GM12878 (cell line): ENCODE results near the gene TOR2A. TPM values are rescaled to one million over a fixed set of nuclear protein-coding genes. Genes with fewer than 3 reads are reported as not detected.

Experiments
- ATAC-seq: fragments of 200-7000 bp; cut with Tn5 transposase; 3 replicates; pipeline ENCODE4 v1.9.1; 2020; ENCODE audit warnings: mild to moderate bottlenecking, moderate library complexity
- BruUV-seq: library from RNA; stranded (reverse); fragments of 400-500 nt; replicated peaks from 2 replicates; lab custom pipeline; 2021; lab: Mats Ljungman, UMichigan
- CTCF ChIA-PET: fragments of 300-600 bp; sonication (Branson Sonifier 250); formaldehyde crosslinking; extraction: SDS; loops from one replicate; lab custom pipeline; 2021; ENCODE audit warnings: inconsistent platforms; lab: Yijun Ruan, JAX
- POLR2A ChIA-PET: fragments of 350-600 bp; formaldehyde crosslinking; extraction: SDS; loops from one replicate; lab custom pipeline; 2021; ENCODE audit warnings: inconsistent platforms; lab: Charles Lee
- RAD21 ChIA-PET: fragments of 300-600 bp; sonication (Branson Sonifier 250); formaldehyde crosslinking; loops from one replicate; lab custom pipeline; 2023; ENCODE audit warnings: antibody characterized with exemption; ENCODE audit not compliant: unreplicated experiment; lab: Charles Lee
- SMC1A ChIA-PET: fragments of 300-600 bp; sonication (Branson Sonifier 250); formaldehyde crosslinking; loops from one replicate; lab custom pipeline; 2023; ENCODE audit not compliant: unreplicated experiment, uncharacterized antibody; lab: Charles Lee
- DNase-seq: peaks from one replicate; pipeline ENCODE4 v3.0.0-alpha.2; 2011; ENCODE audit warnings: low read depth, low spot score
- FAIRE-seq: peaks from 3 replicates; lab custom pipeline; 2011; peaks lifted over from hg19 to GRCh38; lab: Jason Lieb, UNC
- H2AFZ ChIP-seq: 2 replicates; pipeline ENCODE4 v1.6.0; 2011; ENCODE audit warnings: low read depth, low read length, control low read depth; ENCODE audit not compliant: control insufficient read depth
- H3K27ac ChIP-seq: 2 replicates; pipeline ENCODE4 v1.5.1; 2011; ENCODE audit warnings: control low read depth; ENCODE audit not compliant: control insufficient read depth, insufficient read depth
- H3K27me3 ChIP-seq, 2 experiments: replicated peaks in 1 of 2; 2 replicates each; pipeline versions ENCODE4 v1.6.0 to v1.6.1; 2011; ENCODE audit warnings: low read length in 1 of 2; ENCODE audit not compliant: control insufficient read depth in 2 of 2, insufficient read depth in 2 of 2
- H3K36me3 ChIP-seq, 2 experiments: 2 replicates each; pipeline ENCODE4 v1.5.1; 2011; ENCODE audit warnings: low read length in 1 of 2; ENCODE audit not compliant: control insufficient read depth in 2 of 2, insufficient read depth in 2 of 2
- H3K4me1 ChIP-seq: 2 replicates; pipeline ENCODE4 v1.6.1; 2011; ENCODE audit warnings: mild to moderate bottlenecking, low read length, moderate library complexity, mixed read lengths; ENCODE audit not compliant: control insufficient read depth, insufficient read depth
- H3K4me2 ChIP-seq: 2 replicates; pipeline ENCODE4 v1.6.0; 2011; ENCODE audit warnings: control low read depth; ENCODE audit not compliant: control insufficient read depth, insufficient read depth
- H3K4me3 ChIP-seq: fragments of 200-600 bp; sonication (generic); 2 replicates; pipeline ENCODE4 v1.5.1; 2016
- H3K79me2 ChIP-seq: 2 replicates; pipeline ENCODE4 v1.6.0; 2011; ENCODE audit warnings: low read length; ENCODE audit not compliant: control insufficient read depth, insufficient read depth
- H3K9ac ChIP-seq: 2 replicates; pipeline ENCODE4 v1.8.0; 2011; ENCODE audit warnings: low read length, control low read depth, mixed read lengths; ENCODE audit not compliant: control insufficient read depth, insufficient read depth
- H3K9me3 ChIP-seq: replicated peaks from 3 replicates; pipeline ENCODE4 v1.5.1; 2011; ENCODE audit warnings: mild to moderate bottlenecking, low read length; ENCODE audit not compliant: control insufficient read depth, insufficient read depth
- H4K20me1 ChIP-seq: 2 replicates; pipeline ENCODE4 v1.6.0; 2011; ENCODE audit not compliant: control insufficient read depth, insufficient read depth
- BRCA1 ChIP-seq: IDR thresholded peaks from 2 replicates; pipeline ENCODE4 v1.6.1; 2011; ENCODE audit warnings: low read depth, low read length, improper control_type of control experiment
- CHD1 ChIP-seq: IDR thresholded peaks from 2 replicates; pipeline ENCODE4 v1.6.1; 2012; ENCODE audit warnings: low read depth, low read length, improper control_type of control experiment
- CHD4 ChIP-seq: fragments of 200-600 bp; sonication (generic); IDR thresholded peaks from 2 replicates; pipeline ENCODE4 v1.6.1; 2016; ENCODE audit warnings: mild to moderate bottlenecking
- EGR1 ChIP-seq, 2 experiments: IDR thresholded peaks; 1 replicate in 1 of 2; 2 replicates in 1 of 2; pipeline ENCODE4 v1.6.1; 2011 to 2012; ENCODE audit warnings: low read depth in 2 of 2, low read length in 2 of 2, borderline replicate concordance in 1 of 2, mild to moderate bottlenecking in 1 of 2, moderate library complexity in 1 of 2
- FOXM1 ChIP-seq: IDR thresholded peaks from 2 replicates; pipeline ENCODE4 v1.6.1; 2012; ENCODE audit warnings: low read depth, mild to moderate bottlenecking, inconsistent platforms, low read length, moderate library complexity
- HDAC6 ChIP-seq: fragments of 200-600 bp; sonication (generic); IDR thresholded peaks from one replicate; pipeline ENCODE4 v1.8.0; 2017; ENCODE audit warnings: antibody characterized with exemption; ENCODE audit not compliant: unreplicated experiment
- JUNB ChIP-seq: IDR thresholded peaks from 2 replicates; pipeline ENCODE4 v1.6.1; 2016; ENCODE audit warnings: antibody characterized with exemption, mild to moderate bottlenecking
- MYB ChIP-seq: fragments of 150-350 bp; IDR thresholded peaks from 2 replicates; pipeline ENCODE4 v1.6.1; 2014; ENCODE audit warnings: mild to moderate bottlenecking, low read depth, low read length, borderline replicate concordance
- NBN ChIP-seq: fragments of 450-650 bp; IDR thresholded peaks from 2 replicates; pipeline ENCODE4 v1.6.1; 2016
- NFIC ChIP-seq: IDR thresholded peaks from 2 replicates; pipeline ENCODE4 v1.6.1; 2012; ENCODE audit warnings: low read depth, mild to moderate bottlenecking, inconsistent platforms, low read length, moderate library complexity
- NR2F1 ChIP-seq: fragments of 450-650 bp; conservative IDR thresholded peaks from 2 replicates; pipeline ENCODE4 v1.6.1; 2017; ENCODE audit warnings: mild to moderate bottlenecking
- POU2F2 ChIP-seq: IDR thresholded peaks from 3 replicates; pipeline ENCODE4 v1.6.1; 2011; ENCODE audit warnings: low read depth, mild to moderate bottlenecking, low read length, borderline replicate concordance
- SMARCA5 ChIP-seq: fragments of 450-650 bp; IDR thresholded peaks from 2 replicates; pipeline ENCODE4 v1.6.1; 2017; ENCODE audit warnings: mild to moderate bottlenecking
- SMC3 ChIP-seq: IDR thresholded peaks from 2 replicates; pipeline ENCODE4 v1.6.1; 2011; ENCODE audit warnings: low read length, improper control_type of control experiment, borderline replicate concordance
- SUPT20H ChIP-seq: IDR thresholded peaks from 2 replicates; pipeline ENCODE4 v1.6.1; 2011; ENCODE audit warnings: low read depth, mild to moderate bottlenecking, low read length, moderate library complexity, borderline replicate concordance; ENCODE audit not compliant: control insufficient read depth
- TCF7 ChIP-seq: IDR thresholded peaks from 2 replicates; pipeline ENCODE4 v1.6.1; 2014; ENCODE audit warnings: antibody characterized with exemption, borderline replicate concordance
- ZNF24 ChIP-seq: fragments of 450-650 bp; IDR thresholded peaks from 2 replicates; pipeline ENCODE4 v1.6.1; 2017; ENCODE audit warnings: antibody characterized with exemption, mild to moderate bottlenecking
- WGBS: methylation state at CpG from one replicate; pipeline ENCODE4 v1.1.6; 2016; ENCODE audit warnings: low lambda C conversion rate; ENCODE audit not compliant: insufficient replicate concordance, insufficient coverage; ENCODE audit errors: missing lambda C conversion rate; 5-methylcytosine and 5-hydroxymethylcytosine counted together
- in situ Hi-C: fragments of 300-500 bp; cut with MboI; formaldehyde crosslinking; loops from 9 replicates; pipeline ENCODE4 v1.14.3; 2018; ENCODE audit warnings: mixed read lengths
- intact Hi-C: fragments of 100-400 bp; cut with micrococcal nuclease; formaldehyde crosslinking; loops from one replicate; pipeline ENCODE4 v1.14.2; 2022; ENCODE audit not compliant: unreplicated experiment
- polyA plus RNA-seq, 11 experiments: library from polyadenylated mRNA; depleted of rRNA in 4 of 11; unstranded in 6 of 11; stranded (reverse) in 5 of 11; fragments of >200 nt; fragmentation: Nextera tagmentation in 4 of 11; fragmentation: Illumina TruSeq in 1 of 11; extraction: Ambion mirVana in 4 of 11; extraction: Trizol in 1 of 11; gene quantifications; 1 replicate in 1 of 11; 2 replicates in 10 of 11; pipeline versions ENCODE4 v1.2.1 to v1.2.3, GENCODE V29; 2011 to 2016; ENCODE audit warnings: inconsistent platforms in 2 of 11, missing spikeins in 2 of 11, low read depth in 1 of 11
- total RNA-seq, 4 experiments: library from RNA; depleted of rRNA in 3 of 4; stranded (reverse); fragments of >200 nt in 3 of 4; fragmentation: Illumina TruSeq in 1 of 4; extraction: Trizol in 1 of 4; gene quantifications; 2 replicates each; pipeline versions ENCODE4 v1.2.1 to v1.2.3, GENCODE V29; 2013 to 2021
- TF ChIP-seq, protein P1 (sequence below): fragments of 450-650 bp; IDR thresholded peaks from 2 replicates; pipeline ENCODE4 v1.6.1; 2017; ENCODE audit warnings: low read depth, mild to moderate bottlenecking, moderate library complexity
- TF ChIP-seq, protein P2 (sequence below): IDR thresholded peaks from 2 replicates; pipeline ENCODE4 v1.6.1; 2011; ENCODE audit warnings: low read depth, mild to moderate bottlenecking, low read length, moderate library complexity, borderline replicate concordance; ENCODE audit errors: extremely low read depth
- TF ChIP-seq, protein P3 (sequence below): IDR thresholded peaks from 2 replicates; pipeline ENCODE4 v1.6.1; 2012; ENCODE audit warnings: low read length, inconsistent platforms

Gene TOR2A
- total and polyA plus RNA-seq, 10 of the 15 experiments (the other 5 are each of a cell fraction or from before 2014, with no cell fraction given) = 0.52 to 23.7 (median 8.5) TPM

GRCh38 chr9:127732444-127732843 lies 2.6 kb downstream of the TOR2A start (continued):
- TF ChIP-seq, protein P1, sequence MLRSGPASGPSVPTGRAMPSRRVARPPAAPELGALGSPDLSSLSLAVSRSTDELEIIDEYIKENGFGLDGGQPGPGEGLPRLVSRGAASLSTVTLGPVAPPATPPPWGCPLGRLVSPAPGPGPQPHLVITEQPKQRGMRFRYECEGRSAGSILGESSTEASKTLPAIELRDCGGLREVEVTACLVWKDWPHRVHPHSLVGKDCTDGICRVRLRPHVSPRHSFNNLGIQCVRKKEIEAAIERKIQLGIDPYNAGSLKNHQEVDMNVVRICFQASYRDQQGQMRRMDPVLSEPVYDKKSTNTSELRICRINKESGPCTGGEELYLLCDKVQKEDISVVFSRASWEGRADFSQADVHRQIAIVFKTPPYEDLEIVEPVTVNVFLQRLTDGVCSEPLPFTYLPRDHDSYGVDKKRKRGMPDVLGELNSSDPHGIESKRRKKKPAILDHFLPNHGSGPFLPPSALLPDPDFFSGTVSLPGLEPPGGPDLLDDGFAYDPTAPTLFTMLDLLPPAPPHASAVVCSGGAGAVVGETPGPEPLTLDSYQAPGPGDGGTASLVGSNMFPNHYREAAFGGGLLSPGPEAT = no peak
- TF ChIP-seq NR2F1 (no peak), BRCA1 (no peak), ZNF24 (no peak), POU2F2 (no peak), MYB (no peak), SUPT20H (no peak), CHD4 (no peak), JUNB (no peak), HDAC6 (no peak)
- TF ChIP-seq, all 136 proteins: peak for 0

DNA sequence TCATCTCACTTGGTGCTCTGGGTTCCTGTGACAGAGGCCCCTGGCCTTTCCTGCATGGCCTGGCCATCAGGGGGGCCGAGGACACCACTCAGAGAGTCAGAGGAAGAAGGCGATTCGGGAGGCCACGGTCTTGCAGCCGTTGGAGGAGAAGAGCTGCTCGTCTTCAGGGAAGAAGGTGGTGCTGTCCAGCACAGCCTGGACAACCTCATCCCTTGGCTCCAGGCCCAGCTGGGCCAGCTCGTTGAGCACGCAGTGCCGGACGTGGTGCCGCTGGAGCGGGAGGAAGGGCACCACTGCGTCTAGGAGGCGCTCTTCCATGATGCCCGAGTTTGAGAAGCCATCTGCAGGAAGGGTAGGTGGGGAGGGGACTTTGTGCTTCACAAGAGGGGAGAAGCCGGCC lies 3.2 kb downstream of the TOR2A start:
- Histone ChIP-seq H3K27me3 (no peaks in the 10 kb centered on the region), H4K20me1 (no peaks in the 10 kb centered on the region), H3K79me2 (no peaks in the 10 kb centered on the region), H3K27ac (no peak overlapping the region), H3K4me2 (no peak overlapping the region), H3K9ac (no peak overlapping the region), H3K4me3 (no peak overlapping the region), H3K4me1 (peaks cover 6% of the 10 kb centered on the region), H3K9me3 (no peaks in the 10 kb centered on the region), H2AFZ (no peak overlapping the region), H3K36me3 (no peaks in the 10 kb centered on the region)
- in situ Hi-C loops = loop anchor here (5.0 kb wide), 2 partner anchors 140 to 230 kb away; no protein-coding TSS in a partner anchor
- DNase-seq = no peak
- CTCF ChIA-PET = interaction anchor here (2.6 kb wide), 1 partner anchor 142 kb away, joined by 6 read pairs; no protein-coding TSS in a partner anchor
- RAD21 ChIA-PET = no interaction called here
- 85% methylated on average over 16 of the region's 16 CpGs for WGBS
- no TSS peak for BruUV-seq
- intact Hi-C loops = no loop called here
- POLR2A ChIA-PET = no interaction called here
- SMC1A ChIA-PET = interaction anchor here (0.6 kb wide), 1 partner anchor 586 kb away, joined by 3 read pairs; no protein-coding TSS in a partner anchor
- no peak for FAIRE-seq
- ATAC-seq = no peak
- TF ChIP-seq, protein P2, sequence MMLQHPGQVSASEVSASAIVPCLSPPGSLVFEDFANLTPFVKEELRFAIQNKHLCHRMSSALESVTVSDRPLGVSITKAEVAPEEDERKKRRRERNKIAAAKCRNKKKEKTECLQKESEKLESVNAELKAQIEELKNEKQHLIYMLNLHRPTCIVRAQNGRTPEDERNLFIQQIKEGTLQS = no peak
- TF ChIP-seq EGR1 (IDR thresholded peaks at IDR 0.05; ENCODE audit: borderline replicate concordance in 1 of 2, low read depth in 2 of 2, low read length in 2 of 2) (no peak), NBN (no peak), SMC3 (no peak), NFIC (no peak), SMARCA5 (no peak), FOXM1 (no peak), TCF7 (no peak), CHD1 (no peak), JUNB (no peak)
- TF ChIP-seq, protein P1 = no peak
- TF ChIP-seq, protein P3, sequence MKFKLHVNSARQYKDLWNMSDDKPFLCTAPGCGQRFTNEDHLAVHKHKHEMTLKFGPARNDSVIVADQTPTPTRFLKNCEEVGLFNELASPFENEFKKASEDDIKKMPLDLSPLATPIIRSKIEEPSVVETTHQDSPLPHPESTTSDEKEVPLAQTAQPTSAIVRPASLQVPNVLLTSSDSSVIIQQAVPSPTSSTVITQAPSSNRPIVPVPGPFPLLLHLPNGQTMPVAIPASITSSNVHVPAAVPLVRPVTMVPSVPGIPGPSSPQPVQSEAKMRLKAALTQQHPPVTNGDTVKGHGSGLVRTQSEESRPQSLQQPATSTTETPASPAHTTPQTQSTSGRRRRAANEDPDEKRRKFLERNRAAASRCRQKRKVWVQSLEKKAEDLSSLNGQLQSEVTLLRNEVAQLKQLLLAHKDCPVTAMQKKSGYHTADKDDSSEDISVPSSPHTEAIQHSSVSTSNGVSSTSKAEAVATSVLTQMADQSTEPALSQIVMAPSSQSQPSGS = no peak
